Measurements from ENCODE around the gene CHCT1.

Gene CHCT1

GRCh38 chr17:60442271-60443173 lies 20.2 kb downstream of the CHCT1 start:
- Mint-ChIP-seq H3K9me3 (no peaks in the 10 kb centered on the region), H3K4me3 (no peak overlapping the region), H3K27ac (no peak overlapping the region), H3K27me3 (ENCODE audit: low read depth) (no peaks in the 10 kb centered on the region), H3K36me3 (ENCODE audit: low read depth) (peaks cover 4% of the 10 kb centered on the region), H3K4me1 (ENCODE audit: low read depth) (no peaks in the 10 kb centered on the region)
- DNase-seq (ENCODE audit: low spot score) = no peak

DNA sequence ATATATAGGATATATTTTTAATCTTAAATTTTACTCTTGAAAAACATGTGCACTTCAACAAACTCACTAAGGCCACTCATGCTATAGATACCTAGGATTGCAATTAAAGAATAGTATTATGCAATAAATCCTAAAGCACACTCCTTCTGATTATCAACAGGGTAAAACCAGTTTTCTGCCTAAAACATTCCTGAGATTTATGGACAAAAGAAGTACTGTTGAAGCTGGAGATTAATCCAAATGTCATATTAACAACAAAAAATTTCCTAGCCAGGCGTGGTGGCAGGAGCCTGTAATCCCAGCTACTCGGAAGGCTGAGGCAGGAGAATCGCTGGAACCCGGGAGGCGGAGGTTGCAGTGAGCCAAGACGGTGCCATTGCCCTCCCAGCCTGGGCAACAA lies 21.4 kb downstream of the CHCT1 start:
- Mint-ChIP-seq H3K4me1 (ENCODE audit: low read depth) (no peaks in the 10 kb centered on the region), H3K27me3 (ENCODE audit: low read depth) (no peaks in the 10 kb centered on the region), H3K9me3 (no peaks in the 10 kb centered on the region), H3K36me3 (ENCODE audit: low read depth) (peaks cover 12% of the 10 kb centered on the region), H3K4me3 (no peak overlapping the region), H3K27ac (no peak overlapping the region)
- DNase-seq (ENCODE audit: low spot score) = no peak

DNA sequence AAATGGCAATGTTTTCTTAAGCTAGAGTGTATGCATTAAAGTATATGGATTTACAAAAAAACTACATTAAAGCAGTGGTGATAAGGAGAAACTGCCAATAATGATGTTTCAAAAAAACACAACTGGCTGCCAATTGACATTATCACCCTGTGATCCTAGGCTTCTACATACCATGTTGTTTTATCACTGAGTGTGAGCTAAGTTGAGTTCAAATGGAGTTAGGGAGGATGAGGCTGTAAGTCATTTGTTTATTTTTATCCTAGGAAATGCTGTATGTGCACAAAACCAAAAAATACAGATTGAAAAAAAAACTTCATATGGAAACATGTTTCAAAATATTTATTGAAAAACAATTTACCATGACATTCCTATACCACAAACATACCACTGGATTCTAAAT lies 22.9 kb downstream of the CHCT1 start:
- DNase-seq (ENCODE audit: low spot score) = no peak
- H3K36me3 Mint-ChIP-seq (ENCODE audit: low read depth) = peaks cover 15% of the 10 kb centered on the region
- H3K9me3 Mint-ChIP-seq = no peaks in the 10 kb centered on the region
- no peaks in the 10 kb centered on the region for H3K4me1 Mint-ChIP-seq (ENCODE audit: low read depth)
- H3K4me3 Mint-ChIP-seq = no peak overlapping the region
- H3K27me3 Mint-ChIP-seq (ENCODE audit: low read depth) = no peaks in the 10 kb centered on the region
- H3K27ac Mint-ChIP-seq = no peak overlapping the region

DNA sequence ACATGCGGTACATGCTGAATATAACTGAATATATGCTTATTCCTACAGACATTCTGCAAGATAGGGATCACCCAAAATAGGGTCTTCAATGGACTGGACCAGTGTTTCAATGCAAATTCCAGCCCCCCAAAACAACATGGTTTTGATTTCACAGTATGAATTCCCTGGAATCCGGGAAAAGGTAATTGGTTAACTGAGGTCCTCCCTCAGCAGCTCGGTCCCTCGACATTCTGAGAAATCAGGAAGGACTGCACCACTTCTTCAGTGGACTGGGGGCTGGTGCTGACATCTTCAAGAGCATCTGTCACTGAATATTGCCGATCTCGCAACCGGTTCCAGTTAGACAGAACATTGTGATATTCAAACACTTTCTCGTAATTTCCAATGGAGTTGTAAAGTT lies 25.1 kb downstream of the CHCT1 start:
- H3K36me3 Mint-ChIP-seq (ENCODE audit: low read depth) = peaks cover 26% of the 10 kb centered on the region
- H3K27me3 Mint-ChIP-seq (ENCODE audit: low read depth) = no peaks in the 10 kb centered on the region
- no peak for DNase-seq (ENCODE audit: low spot score)
- H3K4me1 Mint-ChIP-seq (ENCODE audit: low read depth) = no peaks in the 10 kb centered on the region
- H3K27ac Mint-ChIP-seq = no peak overlapping the region
- no peak overlapping the region for H3K4me3 Mint-ChIP-seq
- no peaks in the 10 kb centered on the region for H3K9me3 Mint-ChIP-seq

DNA sequence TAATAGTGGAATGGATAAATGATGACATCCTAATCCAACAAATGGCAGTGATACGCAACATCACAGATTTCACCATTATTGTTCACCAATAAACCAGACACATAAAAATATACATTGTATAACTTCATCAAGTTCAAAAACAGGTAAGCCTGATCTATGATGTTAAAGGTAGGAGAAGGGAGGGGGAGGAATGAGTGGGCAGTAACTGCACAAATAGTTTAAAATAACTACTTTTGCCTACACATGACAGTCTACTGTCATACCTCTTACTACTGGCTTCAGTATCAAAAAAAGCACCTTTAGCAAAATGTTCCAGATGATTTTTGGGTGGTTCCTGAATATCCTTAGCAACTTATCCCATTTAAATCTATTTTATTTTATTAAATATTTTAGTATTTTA lies 28.8 kb downstream of the CHCT1 start:
- no peak for DNase-seq (ENCODE audit: low spot score)
- Mint-ChIP-seq H3K4me1 (ENCODE audit: low read depth) (no peaks in the 10 kb centered on the region), H3K36me3 (ENCODE audit: low read depth) (peaks cover 34% of the 10 kb centered on the region), H3K27ac (no peak overlapping the region), H3K4me3 (no peak overlapping the region), H3K27me3 (ENCODE audit: low read depth) (no peaks in the 10 kb centered on the region), H3K9me3 (no peaks in the 10 kb centered on the region)

DNA sequence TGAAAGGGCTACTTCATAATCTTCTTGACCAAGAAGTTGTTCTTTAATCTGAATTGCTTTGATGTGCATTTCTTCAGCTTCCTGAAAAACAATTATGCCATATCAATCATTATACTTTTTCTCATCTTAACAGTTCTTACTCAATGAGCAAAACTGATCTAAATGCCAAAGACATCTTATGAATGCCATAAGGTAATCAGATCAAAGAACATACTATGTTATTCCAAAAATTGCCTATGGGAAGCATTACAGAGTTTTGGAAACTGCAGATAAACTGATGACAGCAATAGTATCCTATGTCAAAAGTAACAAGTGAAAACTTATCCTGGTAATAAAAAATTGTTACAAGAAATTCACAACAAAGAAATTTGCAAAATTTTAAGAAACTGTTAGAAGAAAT lies 29.7 kb downstream of the CHCT1 start:
- peaks cover under 1% of the 10 kb centered on the region for H3K9me3 Mint-ChIP-seq
- H3K4me3 Mint-ChIP-seq = no peak overlapping the region
- H3K27ac Mint-ChIP-seq = no peak overlapping the region
- H3K27me3 Mint-ChIP-seq (ENCODE audit: low read depth) = no peaks in the 10 kb centered on the region
- H3K4me1 Mint-ChIP-seq (ENCODE audit: low read depth) = no peaks in the 10 kb centered on the region
- no peak for DNase-seq (ENCODE audit: low spot score)
- peaks cover 36% of the 10 kb centered on the region for H3K36me3 Mint-ChIP-seq (ENCODE audit: low read depth)

GRCh38 chr17:60455378-60455777 lies 33.1 kb downstream of the CHCT1 start:
- Mint-ChIP-seq H3K4me3 (no peak overlapping the region), H3K27me3 (ENCODE audit: low read depth) (no peaks in the 10 kb centered on the region), H3K36me3 (ENCODE audit: low read depth) (peaks cover 49% of the 10 kb centered on the region), H3K9me3 (peaks cover 7% of the 10 kb centered on the region), H3K27ac (no peak overlapping the region), H3K4me1 (ENCODE audit: low read depth) (no peaks in the 10 kb centered on the region)
- no peak for DNase-seq (ENCODE audit: low spot score)

- peaks cover 7% of the 10 kb centered on the region for H3K9me3 Mint-ChIP-seq
- no peaks in the 10 kb centered on the region for H3K4me1 Mint-ChIP-seq (ENCODE audit: low read depth)
- H3K27ac Mint-ChIP-seq = no peak overlapping the region
- H3K36me3 Mint-ChIP-seq (ENCODE audit: low read depth) = peaks cover 41% of the 10 kb centered on the region
- H3K27me3 Mint-ChIP-seq (ENCODE audit: low read depth) = no peaks in the 10 kb centered on the region
- H3K4me3 Mint-ChIP-seq = no peak overlapping the region
- no peak for DNase-seq (ENCODE audit: low spot score)
These were observed 34.9 kb downstream of the CHCT1 start for GRCh38 chr17:60457148-60457547.

- no peak for DNase-seq (ENCODE audit: low spot score)
- H3K9me3 Mint-ChIP-seq = peaks cover 7% of the 10 kb centered on the region
- H3K27ac Mint-ChIP-seq = no peak overlapping the region
- H3K4me3 Mint-ChIP-seq = no peak overlapping the region
- H3K4me1 Mint-ChIP-seq (ENCODE audit: low read depth) = no peaks in the 10 kb centered on the region
- H3K36me3 Mint-ChIP-seq (ENCODE audit: low read depth) = peaks cover 44% of the 10 kb centered on the region
- no peaks in the 10 kb centered on the region for H3K27me3 Mint-ChIP-seq (ENCODE audit: low read depth)
These were observed 39.3 kb downstream of the CHCT1 start for GRCh38 chr17:60461584-60461983.

DNA sequence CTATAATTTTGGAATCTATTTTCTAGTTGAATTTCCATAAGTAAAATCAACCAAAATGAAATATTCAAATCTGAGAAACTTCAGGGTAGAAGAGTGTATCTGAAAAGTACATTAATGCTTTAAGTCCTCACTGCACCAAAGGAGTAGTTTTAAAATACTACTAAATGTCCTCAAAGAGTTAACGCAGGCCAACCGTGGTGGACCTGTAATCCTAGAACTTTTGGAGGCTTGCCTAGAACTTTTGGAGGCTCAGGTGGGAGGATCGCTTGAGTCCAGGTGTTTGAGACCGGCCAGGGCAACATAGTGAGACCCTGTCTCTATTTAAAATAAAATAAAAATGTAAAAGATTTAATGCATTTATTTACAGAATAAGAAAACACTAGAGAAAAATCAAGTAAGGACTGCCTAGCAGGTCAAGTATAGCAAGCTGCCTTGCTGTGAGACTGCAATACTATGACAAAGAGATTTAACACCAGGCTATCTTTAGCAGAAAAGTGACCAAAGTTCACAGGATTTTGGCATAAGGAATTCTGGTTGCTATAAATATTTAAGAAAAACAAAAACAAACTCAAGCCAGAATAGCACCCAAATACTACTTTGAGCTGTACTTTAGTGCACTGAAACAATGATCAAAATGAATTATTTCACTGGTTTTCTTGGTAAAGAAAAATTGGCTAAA lies 41.0 kb downstream of the CHCT1 start:
- Mint-ChIP-seq H3K9me3 (no peaks in the 10 kb centered on the region), H3K4me1 (ENCODE audit: low read depth) (no peaks in the 10 kb centered on the region), H3K36me3 (ENCODE audit: low read depth) (peaks cover 34% of the 10 kb centered on the region), H3K4me3 (no peak overlapping the region), H3K27ac (no peak overlapping the region), H3K27me3 (ENCODE audit: low read depth) (no peaks in the 10 kb centered on the region)
- DNase-seq (ENCODE audit: low spot score) = no peak

GRCh38 chr17:60464343-60464742 lies 42.1 kb downstream of the CHCT1 start:
- H3K27ac Mint-ChIP-seq = no peak overlapping the region
- no peaks in the 10 kb centered on the region for H3K4me1 Mint-ChIP-seq (ENCODE audit: low read depth)
- peaks cover 27% of the 10 kb centered on the region for H3K36me3 Mint-ChIP-seq (ENCODE audit: low read depth)
- H3K27me3 Mint-ChIP-seq (ENCODE audit: low read depth) = no peaks in the 10 kb centered on the region
- no peaks in the 10 kb centered on the region for H3K9me3 Mint-ChIP-seq
- DNase-seq (ENCODE audit: low spot score) = no peak
- no peak overlapping the region for H3K4me3 Mint-ChIP-seq

- peaks cover 6% of the 10 kb centered on the region for H3K9me3 Mint-ChIP-seq
- H3K36me3 Mint-ChIP-seq (ENCODE audit: low read depth) = peaks cover 45% of the 10 kb centered on the region
- no peak overlapping the region for H3K4me3 Mint-ChIP-seq
- peaks cover 8% of the 10 kb centered on the region for H3K4me1 Mint-ChIP-seq (ENCODE audit: low read depth)
- no peak overlapping the region for H3K27ac Mint-ChIP-seq
- no peak for DNase-seq (ENCODE audit: low spot score)
- H3K27me3 Mint-ChIP-seq (ENCODE audit: low read depth) = no peaks in the 10 kb centered on the region
These were observed 46.1 kb downstream of the CHCT1 start for GRCh38 chr17:60468371-60468770.

DNA sequence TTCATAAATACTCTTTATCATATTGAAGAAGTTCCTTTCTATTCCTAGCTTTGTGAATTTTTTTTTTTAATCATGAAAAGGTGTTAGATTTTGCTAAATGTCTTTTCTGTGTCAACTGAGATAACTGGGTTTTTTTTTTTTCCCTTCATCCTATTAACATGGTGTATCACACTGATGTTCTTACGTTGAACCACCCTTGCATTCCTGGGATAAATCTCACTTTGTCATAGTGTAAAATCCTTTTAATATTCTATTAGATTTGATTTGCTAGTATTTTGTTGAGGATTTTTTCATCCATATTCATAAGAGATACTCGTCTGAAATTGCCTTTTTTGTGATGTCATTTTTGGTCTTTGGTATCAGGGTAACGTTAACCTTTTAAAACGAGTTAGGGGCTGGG lies 49.2 kb downstream of the CHCT1 start:
- peaks cover 35% of the 10 kb centered on the region for H3K36me3 Mint-ChIP-seq (ENCODE audit: low read depth)
- no peak overlapping the region for H3K27ac Mint-ChIP-seq

DNA sequence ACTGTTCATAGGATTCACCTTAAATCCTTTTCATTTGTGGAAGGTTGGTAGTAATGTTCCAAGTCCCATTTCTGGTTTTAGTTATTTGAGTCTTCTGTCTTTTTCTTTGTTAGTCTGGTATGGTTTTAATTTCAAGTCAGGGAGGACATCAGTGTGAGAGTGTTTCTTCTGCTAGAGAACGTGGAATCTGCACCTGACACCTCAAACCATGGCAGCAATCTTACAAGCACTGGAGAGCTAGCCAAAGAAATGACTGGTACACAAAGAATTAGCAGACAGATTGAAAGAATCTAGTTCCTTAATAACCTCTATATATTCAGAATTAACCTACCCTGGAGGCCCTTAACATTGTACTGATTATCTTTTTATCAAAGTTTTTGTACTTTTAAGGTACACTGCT lies 50.2 kb downstream of the CHCT1 start:
- Mint-ChIP-seq H3K27me3 (ENCODE audit: low read depth) (no peaks in the 10 kb centered on the region), H3K4me1 (ENCODE audit: low read depth) (peaks cover 8% of the 10 kb centered on the region), H3K9me3 (peaks cover 6% of the 10 kb centered on the region), H3K4me3 (no peak overlapping the region), H3K36me3 (ENCODE audit: low read depth) (peaks cover 38% of the 10 kb centered on the region), H3K27ac (no peak overlapping the region)
- DNase-seq (ENCODE audit: low spot score) = no peak

More for the DNA sequence above, 49.2 kb downstream of the CHCT1 start:
- Mint-ChIP-seq H3K4me1 (ENCODE audit: low read depth) (peaks cover 8% of the 10 kb centered on the region), H3K9me3 (peaks cover 6% of the 10 kb centered on the region), H3K4me3 (no peak overlapping the region), H3K27me3 (ENCODE audit: low read depth) (no peaks in the 10 kb centered on the region)
- no peak for DNase-seq (ENCODE audit: low spot score)

Measured in T-helper 2 cell treated with Interferon-gamma antibody and Interleukin-4, amounts not matched to agents 5 μg/mL and 100 μg/mL, for 36 hours (primary cell).